ENCODE measurements around the gene ITGA1. TPM values are rescaled to one million over a fixed set of nuclear protein-coding genes. Genes with fewer than 3 reads are reported as not detected.
"Not testable (repeated sequence)": the region's sequence is repeated elsewhere in the genome, so short reads cannot be mapped to it uniquely, and the experiment has no call there.

Gene ITGA1
- total RNA-seq, 1 experiment from 2014 or later: 26.4 TPM

DNA sequence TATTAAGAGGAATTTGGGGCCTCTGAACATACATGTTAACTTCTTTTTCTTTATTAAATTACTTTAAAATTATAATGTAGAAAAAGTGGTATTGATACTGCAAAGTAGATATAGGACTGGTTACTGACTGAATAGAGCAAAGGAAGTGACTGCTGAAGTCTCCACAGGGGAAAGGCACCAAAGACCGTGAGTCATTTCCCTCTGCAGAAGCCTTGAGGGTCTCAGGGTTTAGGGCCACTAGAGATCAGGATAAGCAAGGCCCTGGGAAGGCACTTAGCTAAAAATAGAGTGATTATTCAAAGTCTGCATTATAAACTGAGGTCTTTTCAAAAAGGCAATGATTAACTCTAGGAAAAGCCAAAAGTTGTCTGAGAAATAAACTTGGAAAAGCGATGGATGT, 44.7 kb upstream of the ITGA1 start:
- CTCF ChIA-PET: no interaction called here
- Mint-ChIP-seq H3K27ac (ENCODE audit: unreplicated experiment) (no peak overlapping the region), H3K27me3 (ENCODE audit: insufficient read depth, unreplicated experiment) (peaks cover 2% of the 10 kb centered on the region), H3K9me3 (ENCODE audit: unreplicated experiment) (peaks cover 7% of the 10 kb centered on the region), H3K36me3 (ENCODE audit: insufficient read depth, unreplicated experiment) (no peaks in the 10 kb centered on the region), H3K4me3 (ENCODE audit: unreplicated experiment) (no peak overlapping the region), H3K4me1 (ENCODE audit: low read depth, unreplicated experiment) (peaks cover 6% of the 10 kb centered on the region)
- no TSS peak for BruUV-seq (replicated peaks)
- Histone ChIP-seq H3K4me3 (ENCODE audit: low read depth, low read length) (no peak overlapping the region), H3K4me1 (peaks cover 7% of the 10 kb centered on the region; the same call in 1 of the 2 replicates), H3K27me3 (replicated peaks; ENCODE audit: control insufficient read depth, insufficient read depth, low read length) (no peaks in the 10 kb centered on the region), H3K36me3 (ENCODE audit: control insufficient read depth, insufficient read depth, low read length) (no peaks in the 10 kb centered on the region), H3K9me3 (no peaks in the 10 kb centered on the region)
- intact Hi-C loops (cut with micrococcal nuclease; ENCODE audit: unreplicated experiment): no loop called here
- DNase-seq: no peak
- TF ChIP-seq, protein P1, sequence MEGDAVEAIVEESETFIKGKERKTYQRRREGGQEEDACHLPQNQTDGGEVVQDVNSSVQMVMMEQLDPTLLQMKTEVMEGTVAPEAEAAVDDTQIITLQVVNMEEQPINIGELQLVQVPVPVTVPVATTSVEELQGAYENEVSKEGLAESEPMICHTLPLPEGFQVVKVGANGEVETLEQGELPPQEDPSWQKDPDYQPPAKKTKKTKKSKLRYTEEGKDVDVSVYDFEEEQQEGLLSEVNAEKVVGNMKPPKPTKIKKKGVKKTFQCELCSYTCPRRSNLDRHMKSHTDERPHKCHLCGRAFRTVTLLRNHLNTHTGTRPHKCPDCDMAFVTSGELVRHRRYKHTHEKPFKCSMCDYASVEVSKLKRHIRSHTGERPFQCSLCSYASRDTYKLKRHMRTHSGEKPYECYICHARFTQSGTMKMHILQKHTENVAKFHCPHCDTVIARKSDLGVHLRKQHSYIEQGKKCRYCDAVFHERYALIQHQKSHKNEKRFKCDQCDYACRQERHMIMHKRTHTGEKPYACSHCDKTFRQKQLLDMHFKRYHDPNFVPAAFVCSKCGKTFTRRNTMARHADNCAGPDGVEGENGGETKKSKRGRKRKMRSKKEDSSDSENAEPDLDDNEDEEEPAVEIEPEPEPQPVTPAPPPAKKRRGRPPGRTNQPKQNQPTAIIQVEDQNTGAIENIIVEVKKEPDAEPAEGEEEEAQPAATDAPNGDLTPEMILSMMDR (IDR thresholded peaks at IDR 0.05; ENCODE audit: insufficient read depth in 1 of 2, low read depth in 1 of 2, low read length in 1 of 2, severe bottlenecking in 1 of 2, unreplicated experiment in 1 of 2): no peak
- POLR2A ChIA-PET: no interaction called here

DNA sequence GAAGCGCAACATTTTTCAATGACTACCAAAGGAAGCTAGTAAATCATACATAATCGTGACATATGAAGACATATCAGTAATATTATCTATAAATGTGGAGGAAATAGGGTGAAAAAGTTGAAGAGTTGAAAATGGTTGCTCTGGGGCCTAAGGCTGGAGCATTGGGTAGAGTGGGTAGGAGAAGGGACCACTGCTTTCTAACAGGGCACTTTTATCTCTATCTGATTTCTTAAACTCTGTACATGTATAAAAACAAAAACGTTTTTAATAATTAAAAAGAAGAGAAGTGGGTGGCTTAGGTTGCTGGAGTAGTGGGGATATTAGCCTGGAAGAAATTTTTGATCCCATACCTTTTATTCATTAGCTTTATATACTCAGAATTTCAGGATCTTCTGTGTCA, 44.2 kb upstream of the ITGA1 start:
- H3K4me3 Mint-ChIP-seq (ENCODE audit: unreplicated experiment): no peak overlapping the region
- H3K9me3 ChIP-seq: no peaks in the 10 kb centered on the region
- no peak overlapping the region for H3K27ac Mint-ChIP-seq (ENCODE audit: unreplicated experiment)
- no peaks in the 10 kb centered on the region for H3K27me3 ChIP-seq (replicated peaks; ENCODE audit: control insufficient read depth, insufficient read depth, low read length)
- H3K4me1 Mint-ChIP-seq (ENCODE audit: low read depth, unreplicated experiment): peaks cover 6% of the 10 kb centered on the region
- TF ChIP-seq, protein P1 (IDR thresholded peaks at IDR 0.05; ENCODE audit: insufficient read depth in 1 of 2, low read depth in 1 of 2, low read length in 1 of 2, severe bottlenecking in 1 of 2, unreplicated experiment in 1 of 2): no peak
- H3K27me3 Mint-ChIP-seq (ENCODE audit: insufficient read depth, unreplicated experiment): peaks cover 2% of the 10 kb centered on the region
- H3K4me1 ChIP-seq: peaks cover 7% of the 10 kb centered on the region; the same call in 1 of the 2 replicates
- H3K36me3 Mint-ChIP-seq (ENCODE audit: insufficient read depth, unreplicated experiment): no peaks in the 10 kb centered on the region
- intact Hi-C loops (cut with micrococcal nuclease; ENCODE audit: unreplicated experiment): no loop called here
- BruUV-seq (replicated peaks): no TSS peak
- H3K4me3 ChIP-seq (ENCODE audit: low read depth, low read length): no peak overlapping the region
- POLR2A ChIA-PET: no interaction called here
- no peaks in the 10 kb centered on the region for H3K36me3 ChIP-seq (ENCODE audit: control insufficient read depth, insufficient read depth, low read length)
- peaks cover 7% of the 10 kb centered on the region for H3K9me3 Mint-ChIP-seq (ENCODE audit: unreplicated experiment)
- CTCF ChIA-PET: no interaction called here
- no peak for DNase-seq

DNA sequence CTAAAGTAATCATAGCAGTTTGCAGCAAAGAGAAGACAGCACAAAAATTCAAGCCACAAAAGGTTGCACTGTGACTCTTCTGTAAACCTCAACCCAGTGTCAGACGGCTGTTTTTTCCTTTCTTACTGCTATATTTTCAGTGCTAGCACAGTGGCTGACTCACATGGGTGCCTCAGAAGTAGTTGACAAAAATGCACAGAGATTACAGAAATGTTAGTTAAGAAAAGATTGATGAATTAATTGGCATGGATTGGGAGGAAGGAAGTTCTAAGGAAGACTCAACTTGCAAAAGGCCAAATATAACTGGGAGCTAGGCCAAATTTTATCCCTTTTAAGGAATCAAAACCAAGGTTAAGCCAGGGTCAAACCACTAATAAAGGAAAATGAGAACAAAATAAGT, 43.7 kb upstream of the ITGA1 start:
- Histone ChIP-seq H3K4me3 (ENCODE audit: low read depth, low read length) (no peak overlapping the region), H3K9me3 (no peaks in the 10 kb centered on the region), H3K36me3 (ENCODE audit: control insufficient read depth, insufficient read depth, low read length) (no peaks in the 10 kb centered on the region), H3K27me3 (replicated peaks; ENCODE audit: control insufficient read depth, insufficient read depth, low read length) (no peaks in the 10 kb centered on the region), H3K4me1 (peaks cover 7% of the 10 kb centered on the region; the same call in 1 of the 2 replicates)
- H3K4me1 Mint-ChIP-seq (ENCODE audit: low read depth, unreplicated experiment): peaks cover 6% of the 10 kb centered on the region
- H3K4me3 Mint-ChIP-seq (ENCODE audit: unreplicated experiment): no peak overlapping the region
- TF ChIP-seq, protein P1 (IDR thresholded peaks at IDR 0.05; ENCODE audit: insufficient read depth in 1 of 2, low read depth in 1 of 2, low read length in 1 of 2, severe bottlenecking in 1 of 2, unreplicated experiment in 1 of 2): no peak
- intact Hi-C loops (cut with micrococcal nuclease; ENCODE audit: unreplicated experiment): no loop called here
- peaks cover 3% of the 10 kb centered on the region for H3K27me3 Mint-ChIP-seq (ENCODE audit: insufficient read depth, unreplicated experiment)
- no peak overlapping the region for H3K27ac Mint-ChIP-seq (ENCODE audit: unreplicated experiment)
- CTCF ChIA-PET: no interaction called here
- POLR2A ChIA-PET: no interaction called here
- peaks cover 7% of the 10 kb centered on the region for H3K9me3 Mint-ChIP-seq (ENCODE audit: unreplicated experiment)
- DNase-seq: no peak
- BruUV-seq (replicated peaks): no TSS peak
- no peaks in the 10 kb centered on the region for H3K36me3 Mint-ChIP-seq (ENCODE audit: insufficient read depth, unreplicated experiment)

DNA sequence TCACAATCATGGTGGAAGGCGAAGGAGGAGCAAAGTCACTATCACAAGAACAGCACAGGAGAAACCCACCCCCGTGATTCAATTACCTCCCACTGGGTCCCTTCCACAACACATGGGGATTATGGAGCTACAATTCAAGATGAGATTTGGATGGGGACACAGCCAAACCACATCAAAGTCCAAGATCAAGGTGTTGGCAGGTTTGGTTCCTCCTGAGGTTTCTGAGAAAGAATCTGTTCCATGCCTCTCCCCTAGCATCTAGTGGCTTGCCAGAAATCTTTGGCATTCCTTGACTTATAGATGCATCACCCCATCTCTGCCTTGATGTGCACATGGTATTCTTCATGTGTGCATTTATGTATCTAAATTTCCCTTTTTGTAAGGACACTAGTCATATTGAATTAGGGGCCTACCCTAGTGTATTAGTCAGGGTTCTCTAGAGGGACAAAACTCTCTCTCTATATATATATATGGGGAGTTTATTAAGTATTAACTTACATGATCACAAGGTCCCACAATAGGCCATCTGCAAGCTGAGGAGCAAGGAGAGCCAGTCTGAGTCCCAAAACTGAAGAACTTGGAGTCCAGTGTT, 42.8 kb upstream of the ITGA1 start:
- H3K4me3 ChIP-seq (ENCODE audit: low read depth, low read length); BruUV-seq (replicated peaks); H3K9me3 Mint-ChIP-seq (ENCODE audit: unreplicated experiment); H3K4me3 Mint-ChIP-seq (ENCODE audit: unreplicated experiment); intact Hi-C loops (cut with micrococcal nuclease; ENCODE audit: unreplicated experiment); H3K4me1 ChIP-seq; H3K27ac Mint-ChIP-seq (ENCODE audit: unreplicated experiment); H3K27me3 Mint-ChIP-seq (ENCODE audit: insufficient read depth, unreplicated experiment); DNase-seq; H3K36me3 ChIP-seq (ENCODE audit: control insufficient read depth, insufficient read depth, low read length); H3K4me1 Mint-ChIP-seq (ENCODE audit: low read depth, unreplicated experiment); H3K9me3 ChIP-seq; CTCF ChIA-PET; H3K27me3 ChIP-seq (replicated peaks; ENCODE audit: control insufficient read depth, insufficient read depth, low read length); H3K36me3 Mint-ChIP-seq (ENCODE audit: insufficient read depth, unreplicated experiment); POLR2A ChIA-PET: not testable (repeated sequence)

Measured in Caco-2 (cell line).